ENCODE results near the gene MUC6.

DNA sequence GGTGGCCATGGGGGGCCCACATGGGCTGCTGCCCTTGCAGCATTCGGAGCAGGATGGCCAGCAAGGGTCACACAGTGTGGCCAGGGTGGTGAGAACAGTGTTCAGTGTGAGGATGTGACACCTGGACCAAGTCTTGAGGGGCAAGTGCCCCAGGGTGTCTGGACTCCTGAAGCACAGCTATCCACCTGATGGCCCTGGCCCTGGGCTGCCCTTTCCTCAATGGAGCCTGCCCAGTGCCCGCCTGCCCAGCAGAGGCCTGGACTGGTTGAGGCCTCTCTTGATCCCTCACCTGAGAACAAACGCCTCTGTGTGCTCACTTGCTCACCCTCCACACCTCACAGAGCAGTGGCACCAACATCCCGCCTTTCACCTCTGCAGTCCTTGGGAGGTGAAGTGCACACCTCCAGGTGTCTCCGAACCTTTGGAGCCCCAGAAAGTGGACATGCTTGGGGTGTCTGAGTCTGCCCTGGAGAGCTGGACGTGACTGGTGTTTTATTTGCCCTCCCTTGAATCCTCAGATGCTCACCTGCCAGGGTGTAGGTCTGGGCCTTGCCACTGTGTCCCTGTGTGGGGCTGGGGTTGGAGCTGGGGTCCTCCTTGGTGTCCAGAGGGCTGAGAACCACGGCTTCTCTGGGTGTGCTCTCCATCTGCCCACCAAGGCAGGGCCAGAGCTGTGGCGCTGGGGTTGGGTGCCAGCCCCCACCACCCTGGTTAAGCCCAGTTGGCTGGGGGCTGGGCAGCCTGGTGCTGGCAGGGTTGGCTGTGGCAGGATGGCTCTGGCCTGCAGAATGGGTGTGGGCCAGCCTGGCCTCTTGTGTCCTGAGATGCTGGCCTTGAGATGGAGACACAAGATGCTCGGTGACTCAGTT lies 34.3 kb upstream of the MUC6 start:
- TF ChIP-seq CTCF (IDR thresholded peaks at IDR 0.05) (no peak), POLR2A (IDR thresholded peaks at IDR 0.05) (no peak)
